SK-N-SH treated with all-trans-retinoic acid at 6 μM for 48 hours (cell line): ENCODE measurements around the gene ALOX5.

Experiments
- ATAC-seq: fragments of 200-7000 bp; cut with Tn5 transposase; 3 replicates; pipeline ENCODE4 v1.9.1; 2020; ENCODE audit warnings: mild to moderate bottlenecking, moderate library complexity
- ARNTL ChIP-seq: fragments of 450-650 bp; formaldehyde crosslinking; IDR thresholded peaks from 2 replicates; pipeline ENCODE4 v1.5.0; 2020; ENCODE audit warnings: low read depth, mild to moderate bottlenecking, moderate library complexity, borderline replicate concordance
- BACH2 ChIP-seq: fragments of 250-450 bp; sonication (Bioruptor Pico); IDR thresholded peaks from 2 replicates; pipeline ENCODE4 v1.9.0; 2021; ENCODE audit warnings: mild to moderate bottlenecking, borderline replicate concordance
- ESRRG ChIP-seq: fragments of 250-450 bp; sonication (Bioruptor Pico); IDR thresholded peaks from 2 replicates; pipeline ENCODE4 v1.6.1; 2021; ENCODE audit warnings: mild to moderate bottlenecking
- GLIS3 ChIP-seq: fragments of 250-450 bp; sonication (Bioruptor Pico); IDR thresholded peaks from 2 replicates; pipeline ENCODE4 v1.5.0; 2020; ENCODE audit warnings: mild to moderate bottlenecking, moderate library complexity
- OSR1 ChIP-seq: fragments of 250-450 bp; sonication (Bioruptor Pico); IDR thresholded peaks from 2 replicates; pipeline ENCODE4 v1.8.0; 2022; ENCODE audit warnings: moderate library complexity, mild to moderate bottlenecking, inconsistent platforms
- PPARA ChIP-seq: fragments of 250-450 bp; sonication (Bioruptor Pico); IDR thresholded peaks from 2 replicates; pipeline ENCODE4 v1.5.0; 2020; ENCODE audit warnings: mild to moderate bottlenecking, borderline replicate concordance
- RARB ChIP-seq: fragments of 250-450 bp; sonication (Bioruptor Pico); IDR thresholded peaks from 2 replicates; pipeline ENCODE4 v1.8.0; 2021; ENCODE audit warnings: mild to moderate bottlenecking, moderate library complexity
- SNAI2 ChIP-seq: fragments of 250-450 bp; sonication (Bioruptor Pico); IDR thresholded peaks from 2 replicates; pipeline ENCODE4 v1.5.0; 2020; ENCODE audit warnings: mild to moderate bottlenecking, moderate library complexity
- TCF4 ChIP-seq: fragments of 250-450 bp; sonication (Bioruptor Pico); IDR thresholded peaks from 2 replicates; pipeline ENCODE4 v1.8.0; 2021; ENCODE audit warnings: mild to moderate bottlenecking, moderate library complexity, borderline replicate concordance
- ZC3H10 ChIP-seq: fragments of 250-450 bp; sonication (Bioruptor Pico); IDR thresholded peaks from 2 replicates; pipeline ENCODE4 v1.5.1; 2021; ENCODE audit warnings: mild to moderate bottlenecking, moderate library complexity
- ZFP30 ChIP-seq: fragments of 450-650 bp; formaldehyde crosslinking; IDR thresholded peaks from 2 replicates; pipeline ENCODE4 v1.5.0; 2022; ENCODE audit warnings: mild to moderate bottlenecking, moderate library complexity
- ZNF70 ChIP-seq: fragments of 450-650 bp; formaldehyde crosslinking; IDR thresholded peaks from 2 replicates; pipeline ENCODE4 v1.5.0; 2020; ENCODE audit warnings: mild to moderate bottlenecking, moderate library complexity
- ZNF8 ChIP-seq: fragments of 450-650 bp; formaldehyde crosslinking; IDR thresholded peaks from 2 replicates; pipeline ENCODE4 v1.5.0; 2020; ENCODE audit warnings: mild to moderate bottlenecking, moderate library complexity
- TF ChIP-seq, protein P1 (sequence below): fragments of 250-450 bp; sonication (Bioruptor Pico); IDR thresholded peaks from 2 replicates; pipeline ENCODE4 v1.8.0; 2020; ENCODE audit warnings: mild to moderate bottlenecking, moderate library complexity, borderline replicate concordance
- TF ChIP-seq, protein P2 (sequence below): fragments of 250-450 bp; sonication (Bioruptor Pico); IDR thresholded peaks from 2 replicates; pipeline ENCODE4 v1.8.0; 2021; ENCODE audit warnings: low read depth, mild to moderate bottlenecking, moderate library complexity, borderline replicate concordance
- TF ChIP-seq, protein P3 (sequence below): fragments of 250-450 bp; sonication (Bioruptor Pico); IDR thresholded peaks from 2 replicates; pipeline ENCODE4 v1.5.0; 2020; ENCODE audit warnings: mild to moderate bottlenecking, moderate library complexity
- TF ChIP-seq, protein P4 (sequence below): fragments of 250-450 bp; sonication (Bioruptor Pico); IDR thresholded peaks from 2 replicates; pipeline ENCODE4 v1.5.1; 2020; ENCODE audit warnings: low read depth, mild to moderate bottlenecking, moderate library complexity
- TF ChIP-seq, protein P5 (sequence below): fragments of 250-450 bp; sonication (Bioruptor Pico); IDR thresholded peaks from 2 replicates; pipeline ENCODE4 v1.5.1; 2021; ENCODE audit warnings: mild to moderate bottlenecking, moderate library complexity

The ALOX5 gene

DNA sequence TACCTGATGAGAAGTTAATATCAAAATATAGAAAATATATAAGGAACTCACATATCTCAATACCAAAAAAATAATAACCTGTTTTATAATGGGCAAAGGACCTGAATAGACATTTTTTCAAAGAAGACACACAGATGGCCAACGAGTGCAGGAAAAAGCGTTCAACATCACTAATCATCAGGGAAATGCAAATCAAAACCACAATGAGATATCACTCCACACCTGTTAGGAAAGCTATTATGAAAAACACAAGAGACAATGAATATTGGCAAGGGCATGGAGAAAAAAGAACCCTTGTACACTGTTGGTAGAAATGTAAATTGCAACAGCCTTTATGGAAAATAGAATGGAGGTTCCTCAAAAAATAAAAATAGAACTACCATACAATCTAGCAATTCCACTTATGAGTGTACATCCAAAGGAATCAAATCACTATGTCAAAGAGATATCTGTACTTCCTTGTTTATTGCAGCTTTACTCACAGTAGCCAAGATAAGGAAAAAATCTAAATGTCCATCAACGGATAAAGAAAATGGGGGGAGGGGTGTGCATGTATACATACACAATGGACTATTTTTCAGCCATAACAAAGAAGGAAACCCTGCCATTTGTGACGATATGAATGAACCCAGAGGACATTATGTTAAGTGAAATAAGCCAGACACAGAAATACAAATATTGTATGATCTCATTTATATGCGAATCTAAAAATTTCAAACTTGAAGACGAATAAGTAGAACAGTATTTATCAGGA is 3.6 kb upstream of the ALOX5 start (continued):
- TF ChIP-seq, protein P1, sequence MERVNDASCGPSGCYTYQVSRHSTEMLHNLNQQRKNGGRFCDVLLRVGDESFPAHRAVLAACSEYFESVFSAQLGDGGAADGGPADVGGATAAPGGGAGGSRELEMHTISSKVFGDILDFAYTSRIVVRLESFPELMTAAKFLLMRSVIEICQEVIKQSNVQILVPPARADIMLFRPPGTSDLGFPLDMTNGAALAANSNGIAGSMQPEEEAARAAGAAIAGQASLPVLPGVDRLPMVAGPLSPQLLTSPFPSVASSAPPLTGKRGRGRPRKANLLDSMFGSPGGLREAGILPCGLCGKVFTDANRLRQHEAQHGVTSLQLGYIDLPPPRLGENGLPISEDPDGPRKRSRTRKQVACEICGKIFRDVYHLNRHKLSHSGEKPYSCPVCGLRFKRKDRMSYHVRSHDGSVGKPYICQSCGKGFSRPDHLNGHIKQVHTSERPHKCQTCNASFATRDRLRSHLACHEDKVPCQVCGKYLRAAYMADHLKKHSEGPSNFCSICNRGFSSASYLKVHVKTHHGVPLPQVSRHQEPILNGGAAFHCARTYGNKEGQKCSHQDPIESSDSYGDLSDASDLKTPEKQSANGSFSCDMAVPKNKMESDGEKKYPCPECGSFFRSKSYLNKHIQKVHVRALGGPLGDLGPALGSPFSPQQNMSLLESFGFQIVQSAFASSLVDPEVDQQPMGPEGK (CRISPR knock-in tag), result no peak
- no peak for TF ChIP-seq ARNTL (CRISPR knock-in tag)

DNA sequence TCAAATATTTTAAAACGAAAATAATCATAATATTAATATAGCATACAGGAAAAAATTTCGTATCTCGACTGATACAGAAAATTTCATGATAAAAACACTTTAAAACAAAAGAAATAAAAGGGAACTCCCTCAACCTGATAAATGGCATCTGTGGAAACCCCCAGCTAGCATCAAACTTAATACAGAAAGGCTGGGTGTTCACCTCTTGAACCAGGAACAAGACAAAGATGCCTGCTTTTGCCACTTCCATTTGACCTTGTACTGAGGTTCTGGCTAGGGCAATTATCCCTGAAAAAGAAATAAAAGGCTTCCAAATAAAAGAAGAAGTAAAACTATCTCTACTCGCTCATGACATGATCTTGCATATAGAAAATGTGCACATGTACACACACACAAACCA is 2.5 kb upstream of the ALOX5 start:
- TF ChIP-seq ZNF70 (CRISPR knock-in tag) (no peak), RARB (CRISPR knock-in tag) (no peak), ZNF8 (CRISPR knock-in tag) (no peak), ZC3H10 (CRISPR knock-in tag) (no peak), TCF4 (CRISPR knock-in tag) (no peak), GLIS3 (no peak), ZFP30 (no peak), BACH2 (CRISPR knock-in tag) (no peak), ESRRG (CRISPR knock-in tag) (no peak), PPARA (CRISPR knock-in tag) (no peak)
- TF ChIP-seq, protein P2, sequence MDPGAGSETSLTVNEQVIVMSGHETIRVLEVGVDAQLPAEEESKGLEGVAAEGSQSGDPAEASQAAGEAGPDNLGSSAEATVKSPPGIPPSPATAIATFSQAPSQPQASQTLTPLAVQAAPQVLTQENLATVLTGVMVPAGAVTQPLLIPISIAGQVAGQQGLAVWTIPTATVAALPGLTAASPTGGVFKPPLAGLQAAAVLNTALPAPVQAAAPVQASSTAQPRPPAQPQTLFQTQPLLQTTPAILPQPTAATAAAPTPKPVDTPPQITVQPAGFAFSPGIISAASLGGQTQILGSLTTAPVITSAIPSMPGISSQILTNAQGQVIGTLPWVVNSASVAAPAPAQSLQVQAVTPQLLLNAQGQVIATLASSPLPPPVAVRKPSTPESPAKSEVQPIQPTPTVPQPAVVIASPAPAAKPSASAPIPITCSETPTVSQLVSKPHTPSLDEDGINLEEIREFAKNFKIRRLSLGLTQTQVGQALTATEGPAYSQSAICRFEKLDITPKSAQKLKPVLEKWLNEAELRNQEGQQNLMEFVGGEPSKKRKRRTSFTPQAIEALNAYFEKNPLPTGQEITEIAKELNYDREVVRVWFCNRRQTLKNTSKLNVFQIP (CRISPR knock-in tag), result no peak
- TF ChIP-seq, protein P3, sequence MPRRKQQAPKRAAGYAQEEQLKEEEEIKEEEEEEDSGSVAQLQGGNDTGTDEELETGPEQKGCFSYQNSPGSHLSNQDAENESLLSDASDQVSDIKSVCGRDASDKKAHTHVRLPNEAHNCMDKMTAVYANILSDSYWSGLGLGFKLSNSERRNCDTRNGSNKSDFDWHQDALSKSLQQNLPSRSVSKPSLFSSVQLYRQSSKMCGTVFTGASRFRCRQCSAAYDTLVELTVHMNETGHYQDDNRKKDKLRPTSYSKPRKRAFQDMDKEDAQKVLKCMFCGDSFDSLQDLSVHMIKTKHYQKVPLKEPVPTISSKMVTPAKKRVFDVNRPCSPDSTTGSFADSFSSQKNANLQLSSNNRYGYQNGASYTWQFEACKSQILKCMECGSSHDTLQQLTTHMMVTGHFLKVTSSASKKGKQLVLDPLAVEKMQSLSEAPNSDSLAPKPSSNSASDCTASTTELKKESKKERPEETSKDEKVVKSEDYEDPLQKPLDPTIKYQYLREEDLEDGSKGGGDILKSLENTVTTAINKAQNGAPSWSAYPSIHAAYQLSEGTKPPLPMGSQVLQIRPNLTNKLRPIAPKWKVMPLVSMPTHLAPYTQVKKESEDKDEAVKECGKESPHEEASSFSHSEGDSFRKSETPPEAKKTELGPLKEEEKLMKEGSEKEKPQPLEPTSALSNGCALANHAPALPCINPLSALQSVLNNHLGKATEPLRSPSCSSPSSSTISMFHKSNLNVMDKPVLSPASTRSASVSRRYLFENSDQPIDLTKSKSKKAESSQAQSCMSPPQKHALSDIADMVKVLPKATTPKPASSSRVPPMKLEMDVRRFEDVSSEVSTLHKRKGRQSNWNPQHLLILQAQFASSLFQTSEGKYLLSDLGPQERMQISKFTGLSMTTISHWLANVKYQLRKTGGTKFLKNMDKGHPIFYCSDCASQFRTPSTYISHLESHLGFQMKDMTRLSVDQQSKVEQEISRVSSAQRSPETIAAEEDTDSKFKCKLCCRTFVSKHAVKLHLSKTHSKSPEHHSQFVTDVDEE (CRISPR knock-in tag), result no peak
- no peak for ATAC-seq

DNA sequence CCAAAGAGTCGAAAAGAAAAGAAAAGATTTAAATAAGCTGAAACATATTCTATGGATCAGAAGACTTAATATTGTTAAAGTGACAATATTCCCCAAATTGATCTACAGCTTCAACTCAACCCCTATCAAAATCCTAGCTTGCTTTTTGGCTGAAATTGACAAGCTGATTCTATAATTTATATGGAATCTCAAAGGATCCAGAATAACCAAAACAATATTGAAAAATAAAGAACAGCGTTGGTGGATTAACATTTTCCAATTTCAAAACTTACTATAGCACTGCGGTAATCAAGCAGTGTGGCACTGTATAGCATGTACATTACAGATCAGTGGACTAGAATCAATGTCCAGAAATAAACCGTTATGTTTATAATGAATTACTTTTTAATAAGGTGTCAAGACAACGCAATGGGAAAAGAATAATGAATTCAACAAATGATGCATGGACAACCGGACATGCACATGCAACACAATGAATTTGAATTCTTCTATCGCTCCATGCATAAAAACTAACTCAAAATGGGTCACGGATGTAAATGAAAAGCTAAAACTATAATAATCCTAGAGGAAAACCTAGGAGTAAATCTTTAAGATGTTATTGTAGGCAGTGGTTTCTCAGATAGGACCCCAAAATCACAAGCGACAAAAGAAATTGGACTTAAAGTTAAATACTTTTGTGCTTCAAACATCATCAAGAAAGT is 1.6 kb upstream of the ALOX5 start:
- ATAC-seq, result no peak

More for the DNA sequence above, 1.6 kb upstream of the ALOX5 start:
- TF ChIP-seq ZC3H10 (CRISPR knock-in tag), result no peak
- TF ChIP-seq, protein P4, sequence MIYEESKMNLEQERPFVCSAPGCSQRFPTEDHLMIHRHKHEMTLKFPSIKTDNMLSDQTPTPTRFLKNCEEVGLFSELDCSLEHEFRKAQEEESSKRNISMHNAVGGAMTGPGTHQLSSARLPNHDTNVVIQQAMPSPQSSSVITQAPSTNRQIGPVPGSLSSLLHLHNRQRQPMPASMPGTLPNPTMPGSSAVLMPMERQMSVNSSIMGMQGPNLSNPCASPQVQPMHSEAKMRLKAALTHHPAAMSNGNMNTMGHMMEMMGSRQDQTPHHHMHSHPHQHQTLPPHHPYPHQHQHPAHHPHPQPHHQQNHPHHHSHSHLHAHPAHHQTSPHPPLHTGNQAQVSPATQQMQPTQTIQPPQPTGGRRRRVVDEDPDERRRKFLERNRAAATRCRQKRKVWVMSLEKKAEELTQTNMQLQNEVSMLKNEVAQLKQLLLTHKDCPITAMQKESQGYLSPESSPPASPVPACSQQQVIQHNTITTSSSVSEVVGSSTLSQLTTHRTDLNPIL, result no peak
- no peak for TF ChIP-seq ARNTL (CRISPR knock-in tag)
- TF ChIP-seq, protein P1 (CRISPR knock-in tag), result no peak
- TF ChIP-seq OSR1 (CRISPR knock-in tag), result no peak
- TF ChIP-seq, protein P2 (CRISPR knock-in tag), result no peak
- TF ChIP-seq, protein P3 (CRISPR knock-in tag), result no peak
- no peak for TF ChIP-seq SNAI2 (CRISPR knock-in tag)
- TF ChIP-seq, protein P5, sequence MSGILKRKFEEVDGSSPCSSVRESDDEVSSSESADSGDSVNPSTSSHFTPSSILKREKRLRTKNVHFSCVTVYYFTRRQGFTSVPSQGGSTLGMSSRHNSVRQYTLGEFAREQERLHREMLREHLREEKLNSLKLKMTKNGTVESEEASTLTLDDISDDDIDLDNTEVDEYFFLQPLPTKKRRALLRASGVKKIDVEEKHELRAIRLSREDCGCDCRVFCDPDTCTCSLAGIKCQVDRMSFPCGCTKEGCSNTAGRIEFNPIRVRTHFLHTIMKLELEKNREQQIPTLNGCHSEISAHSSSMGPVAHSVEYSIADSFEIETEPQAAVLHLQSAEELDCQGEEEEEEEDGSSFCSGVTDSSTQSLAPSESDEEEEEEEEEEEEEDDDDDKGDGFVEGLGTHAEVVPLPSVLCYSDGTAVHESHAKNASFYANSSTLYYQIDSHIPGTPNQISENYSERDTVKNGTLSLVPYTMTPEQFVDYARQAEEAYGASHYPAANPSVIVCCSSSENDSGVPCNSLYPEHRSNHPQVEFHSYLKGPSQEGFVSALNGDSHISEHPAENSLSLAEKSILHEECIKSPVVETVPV, result no peak
